K562 (cell line): ENCODE data around the gene MXRA7. TPM values are rescaled to one million over a fixed set of nuclear protein-coding genes. Genes with fewer than 3 reads are reported as not detected.

ENCODE experiments used
- CBX1 ChIP-seq: sonication (generic); IDR thresholded peaks from 2 replicates; pipeline ENCODE4 v1.6.1; 2016; ENCODE audit warnings: antibody characterized with exemption, low read depth, mild to moderate bottlenecking
- CHAMP1 ChIP-seq: fragments of 450-650 bp; IDR thresholded peaks from 2 replicates; pipeline ENCODE4 v1.6.1; 2016; ENCODE audit warnings: mild to moderate bottlenecking
- DDX20 ChIP-seq: fragments of 450-650 bp; IDR thresholded peaks from 2 replicates; pipeline ENCODE4 v1.6.1; 2016; ENCODE audit warnings: missing genetic modification characterization, low read depth, mild to moderate bottlenecking, missing compliant biosample characterization, moderate library complexity
- ELF1 ChIP-seq: fragments of 200-800 bp; sonication (Bioruptor generic); IDR thresholded peaks from 2 replicates; pipeline ENCODE4 v1.6.1; 2016; ENCODE audit warnings: missing genetic modification characterization, missing compliant biosample characterization
- HMGN3 ChIP-seq: IDR thresholded peaks from 2 replicates; pipeline ENCODE4 v1.6.1; 2011; ENCODE audit warnings: borderline replicate concordance, low read depth, mild to moderate bottlenecking, mixed read lengths, low read length; ENCODE audit not compliant: insufficient read length; ENCODE audit errors: extremely low read depth
- HNRNPL ChIP-seq: fragments of 200-400 bp; formaldehyde crosslinking; IDR thresholded peaks from 2 replicates; pipeline ENCODE4 v1.6.1; 2017; ENCODE audit warnings: low read depth, mild to moderate bottlenecking, low read length
- KDM5B ChIP-seq: fragments of 200-600 bp; sonication (generic); IDR thresholded peaks from 2 replicates; pipeline ENCODE4 v1.6.1; 2012; ENCODE audit warnings: low read depth, mild to moderate bottlenecking, moderate library complexity, low read length, control low read depth, inconsistent platforms; ENCODE audit not compliant: insufficient replicate concordance
- MAFK ChIP-seq: IDR thresholded peaks from 2 replicates; pipeline ENCODE4 v1.6.1; 2011; ENCODE audit warnings: low read length, improper control_type of control experiment
- MEF2D ChIP-seq: conservative IDR thresholded peaks from 2 replicates; pipeline ENCODE4 v1.6.1; 2016; ENCODE audit warnings: low read depth, missing genetic modification characterization, missing compliant biosample characterization
- MLX ChIP-seq, 2 experiments: fragments of 450-650 bp in 1 of 2; sonication (generic) in 1 of 2; formaldehyde crosslinking; conservative IDR thresholded peaks; 2 replicates each; pipeline versions ENCODE4 v1.4.0 to v1.8.1; 2020 to 2022; ENCODE audit warnings: mild to moderate bottlenecking in 1 of 2, missing genetic modification reagents in 1 of 2
- NONO ChIP-seq, 2 experiments: fragments of 200-400 bp in 1 of 2; fragments of 450-650 bp in 1 of 2; formaldehyde crosslinking in 1 of 2; IDR thresholded peaks; 2 replicates each; pipeline ENCODE4 v1.6.1; 2017; ENCODE audit warnings: low read depth in 2 of 2, mild to moderate bottlenecking in 2 of 2, moderate library complexity in 2 of 2, low read length in 1 of 2
- NRF1 ChIP-seq, 2 experiments: fragments of 450-650 bp; IDR thresholded peaks in 1 of 2; conservative IDR thresholded peaks in 1 of 2; 2 replicates each; pipeline ENCODE4 v1.6.1; 2014; ENCODE audit warnings: mild to moderate bottlenecking in 2 of 2
- PREB ChIP-seq: sonication (generic); formaldehyde crosslinking; IDR thresholded peaks from 2 replicates; pipeline ENCODE4 v1.8.1; 2023; ENCODE audit warnings: mild to moderate bottlenecking, missing genetic modification reagents
- PTBP1 ChIP-seq: fragments of 200-400 bp; formaldehyde crosslinking; IDR thresholded peaks from 2 replicates; pipeline ENCODE4 v1.6.1; 2017; ENCODE audit warnings: low read depth, low read length
- SIRT6 ChIP-seq: IDR thresholded peaks from one replicate; pipeline ENCODE4 v1.6.1; 2012; ENCODE audit warnings: low read depth, mild to moderate bottlenecking, control low read depth, inconsistent platforms, low read length, moderate library complexity
- SMAD1 ChIP-seq: fragments of 150-350 bp; IDR thresholded peaks from 2 replicates; pipeline ENCODE4 v1.6.1; 2014; ENCODE audit warnings: low read length, low read depth; ENCODE audit not compliant: partially characterized antibody
- SMARCA4 ChIP-seq: fragments of 450-650 bp; IDR thresholded peaks from 2 replicates; pipeline ENCODE4 v1.6.1; 2016
- SMC3 ChIP-seq: conservative IDR thresholded peaks from 2 replicates; pipeline ENCODE4 v1.6.1; 2011; ENCODE audit warnings: low read depth, low read length, improper control_type of control experiment; ENCODE audit not compliant: insufficient read depth
- TAF1 ChIP-seq: IDR thresholded peaks from 2 replicates; pipeline ENCODE4 v1.6.1; 2011; ENCODE audit warnings: mild to moderate bottlenecking, low read length, moderate library complexity; ENCODE audit not compliant: insufficient read depth, control insufficient read depth, severe bottlenecking; ENCODE audit errors: extremely low read depth
- TAF9B ChIP-seq: fragments of 450-650 bp; IDR thresholded peaks from 2 replicates; pipeline ENCODE4 v1.6.1; 2018; ENCODE audit warnings: mild to moderate bottlenecking; ENCODE audit not compliant: partially characterized antibody
- TBL1XR1 ChIP-seq, 2 experiments: IDR thresholded peaks; 2 replicates each; pipeline ENCODE4 v1.6.1; 2012; ENCODE audit warnings: improper control_type of control experiment in 2 of 2, low read length in 2 of 2, mild to moderate bottlenecking in 1 of 2
- ZBED1 ChIP-seq: IDR thresholded peaks from 2 replicates; pipeline ENCODE4 v1.6.1; 2014
- ZNF24 ChIP-seq: fragments of 450-650 bp; IDR thresholded peaks from 2 replicates; pipeline ENCODE4 v1.6.1; 2016
- ZNF511 ChIP-seq: sonication (generic); formaldehyde crosslinking; IDR thresholded peaks from 2 replicates; pipeline ENCODE4 v1.8.0; 2022; ENCODE audit warnings: mild to moderate bottlenecking, missing genetic modification reagents
- polyA plus RNA-seq, 8 experiments: library from polyadenylated mRNA; depleted of rRNA in 4 of 8; stranded (reverse) in 5 of 8; unstranded in 3 of 8; fragments of >200 nt; fragmentation: Nextera tagmentation in 2 of 8; fragmentation: Illumina TruSeq in 1 of 8; extraction: Ambion mirVana in 2 of 8; extraction: Trizol in 1 of 8; gene quantifications; 2 replicates each; pipeline versions ENCODE4 v1.2.1 to v1.2.3, GENCODE V29; 2011 to 2014; ENCODE audit warnings: inconsistent platforms in 1 of 8, missing spikeins in 1 of 8
- total RNA-seq, 7 experiments: library from RNA; depleted of rRNA in 6 of 7; stranded (reverse); fragments of >200 nt in 6 of 7; fragmentation: Illumina TruSeq in 2 of 7; extraction: Trizol in 2 of 7; gene quantifications; 2 replicates each; pipeline versions ENCODE4 v1.2.1 to v1.2.3, GENCODE V29; 2011 to 2021; ENCODE audit warnings: low replicate concordance in 1 of 7

Gene MXRA7
- total and polyA plus RNA-seq, 9 of the 15 experiments (the other 6 are each of a cell fraction or from before 2014, with no cell fraction given): 2.6 to 38.4 (median 14.3) TPM

DNA sequence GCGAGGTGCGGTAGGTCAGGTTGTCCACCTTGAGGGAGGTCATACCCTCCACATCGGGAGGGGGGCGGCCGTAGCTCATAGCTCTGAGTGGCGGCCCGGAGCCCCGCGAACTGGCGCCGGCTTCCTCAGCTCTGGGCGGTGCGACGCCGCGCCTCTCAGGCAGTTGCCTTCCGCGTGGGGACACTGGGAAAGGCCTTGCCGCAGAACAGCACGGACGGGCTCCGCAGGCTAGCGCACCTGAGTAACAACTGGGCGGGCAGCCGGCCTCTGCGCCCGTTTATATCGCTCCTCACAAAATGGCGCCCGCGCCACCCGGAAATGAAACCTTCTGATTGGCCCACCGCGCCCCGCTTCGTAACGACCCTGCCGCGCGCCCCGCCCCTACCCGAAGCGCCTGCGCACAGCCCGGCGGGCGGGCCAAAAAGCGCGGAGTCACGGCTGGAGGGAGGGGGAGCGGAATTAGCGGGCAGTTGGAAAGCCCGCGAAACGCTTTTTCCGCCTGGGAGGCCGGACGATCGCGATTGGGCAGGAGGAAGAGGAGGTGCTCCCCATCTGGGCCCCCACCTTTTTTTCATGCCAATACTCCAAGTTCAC, 26.4 kb upstream of the MXRA7 start, which contains the start of gene SRSF2 (continued):
- TF ChIP-seq SMAD1 (peak; percentile 99), TAF1 (peak; percentile 99), CBX1 (peak; percentile 89), NONO (IDR thresholded peaks at IDR 0.05; ENCODE audit: low read depth in 2 of 2, low read length in 1 of 2) (peak; percentile 81 to 97; a peak in 3 of 4 replicates), MEF2D (tag) (0 out of 2 replicates have a peak, but pooled peaks have one; percentile 24), ZNF511 (CRISPR knock-in tag) (peak; percentile 73), NRF1 (conservative IDR thresholded peaks at IDR 0.05 in 1 of 2, IDR thresholded peaks at IDR 0.05 in 1 of 2) (peak; percentile 98), DDX20 (tag) (no peak), PREB (peak; percentile 77; the same call in 1 of the 2 replicates), SIRT6 (no peak), KDM5B (peak; percentile 99), TAF9B (peak; percentile 94), TBL1XR1 (IDR thresholded peaks at IDR 0.05; ENCODE audit: low read length in 2 of 2) (peak; percentile 43 to 65; a peak in 2 of 4 replicates), HNRNPL (peak; percentile 92), SMC3 (0 out of 2 replicates have a peak, but pooled peaks have one; percentile 8), ZBED1 (peak; percentile 84), ELF1 (tag) (peak; percentile 92), ZNF24 (peak; percentile 66; the same call in 1 of the 2 replicates), HMGN3 (peak; percentile 67), MLX (CRISPR knock-in tag; conservative IDR thresholded peaks at IDR 0.05) (0 out of 4 replicates have a peak, but pooled peaks have one; percentile 4 to 56), MAFK (peak; percentile 87), PTBP1 (0 out of 2 replicates have a peak, but pooled peaks have one; percentile 27), CHAMP1 (peak; percentile 15; the same call in 1 of the 2 replicates), SMARCA4 (no peak)
